Fibroblast of peridontal ligament (primary cell): ENCODE results near the gene SLC26A1.
"Not testable (repeated sequence)": the region's sequence is repeated elsewhere in the genome, so short reads cannot be mapped to it uniquely, and the experiment has no call there.

Source experiments
- DNase-seq: peaks from one replicate; pipeline ENCODE4 v3.0.0-alpha.2; 2010; ENCODE audit errors: extremely low read depth

The SLC26A1 gene

DNA sequence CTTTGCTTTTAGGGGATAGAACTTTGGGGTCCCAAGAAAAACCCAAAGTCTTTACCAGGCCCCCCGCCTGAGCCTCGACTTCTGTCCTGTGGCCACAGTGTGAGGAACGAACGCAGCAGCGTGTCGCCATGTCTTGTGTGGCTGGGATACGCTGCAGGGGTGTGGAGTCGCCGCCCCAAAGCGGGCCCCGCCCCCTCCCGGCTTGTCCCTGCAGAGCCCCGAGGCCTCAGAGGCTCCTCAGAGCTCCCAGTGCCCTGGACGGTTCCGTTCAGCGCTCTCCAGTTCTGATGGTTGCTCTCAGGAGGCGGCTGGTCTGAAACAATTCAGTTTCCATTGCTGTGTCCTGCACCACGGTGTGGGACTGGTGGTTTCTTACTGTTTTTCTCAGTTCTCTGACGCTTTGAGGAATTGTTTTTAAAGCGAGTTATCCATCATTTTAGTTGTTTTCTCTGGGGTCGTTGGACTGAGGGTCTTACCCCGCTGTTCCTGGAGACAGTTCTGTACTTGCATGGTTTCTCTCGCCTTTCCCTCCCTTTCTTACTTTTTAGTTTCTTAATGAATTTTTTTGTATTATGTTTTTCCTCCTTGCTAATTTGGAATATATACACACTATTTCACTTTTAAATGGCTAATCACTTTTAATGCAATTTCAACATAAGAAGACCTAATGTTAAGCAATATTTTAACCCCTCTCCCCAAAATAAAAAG is 7.9 kb downstream of the SLC26A1 start:
- DNase-seq = no peak

DNA sequence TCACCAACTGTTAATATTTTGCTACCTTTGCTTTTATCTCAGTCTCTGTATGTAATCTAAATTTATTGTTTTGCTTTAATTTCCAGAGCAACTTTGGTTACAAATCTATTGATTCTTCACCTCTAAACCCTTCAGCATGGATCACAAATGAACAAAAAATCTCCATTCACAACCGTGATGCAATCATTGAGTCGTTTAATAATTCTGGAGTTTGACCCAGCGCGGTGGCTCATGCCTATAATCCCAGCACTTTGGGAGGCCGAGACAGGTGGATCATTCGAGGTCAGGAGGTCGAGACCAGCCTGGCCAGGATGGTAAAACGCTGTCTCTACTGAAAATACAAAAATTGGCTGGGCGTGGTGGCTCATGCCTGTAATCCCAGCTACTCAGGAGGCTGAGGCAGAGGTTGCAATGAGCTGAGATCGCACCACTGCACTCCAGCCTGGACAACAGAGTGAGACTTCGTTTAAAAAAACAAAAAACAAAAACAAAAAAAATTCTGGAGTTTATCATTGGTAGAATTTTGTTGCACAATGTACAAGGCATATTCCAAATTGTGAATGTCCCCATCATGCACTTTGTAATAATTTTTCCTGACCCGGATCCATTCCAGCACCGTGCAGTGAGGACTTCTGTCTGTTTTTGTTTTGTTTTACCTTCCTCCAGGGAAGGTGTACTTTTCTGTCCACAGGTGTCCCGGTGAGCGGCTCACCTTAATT is 8.7 kb downstream of the SLC26A1 start:
- no peak for DNase-seq

- no peak for DNase-seq
Measured at GRCh38 chr4:982814-983213, 10.4 kb downstream of the SLC26A1 start.

DNA sequence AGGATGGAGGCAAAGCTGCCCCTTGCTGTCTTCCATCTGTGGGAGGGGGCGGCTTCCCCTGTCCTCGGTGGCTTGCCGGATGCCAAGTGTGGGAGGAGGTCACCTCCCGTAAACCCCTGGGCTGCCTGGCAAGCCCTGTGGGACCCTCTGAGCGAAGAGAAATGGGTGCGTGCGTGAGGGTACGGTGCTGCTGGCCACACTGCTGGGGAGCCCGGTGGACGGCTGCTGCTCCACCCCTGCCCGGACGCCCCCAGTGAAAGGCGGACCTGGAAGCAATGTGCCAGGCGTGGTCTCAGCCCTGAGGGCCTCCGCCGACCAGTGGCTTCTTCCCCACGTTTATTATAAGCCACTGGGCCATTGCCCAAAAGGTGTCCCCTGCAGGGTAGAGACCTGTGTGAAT is 10.9 kb downstream of the SLC26A1 start:
- no peak for DNase-seq

GRCh38 chr4:978957-979701 is 14.1 kb downstream of the SLC26A1 start:
- peak; percentile 59 for DNase-seq

- not testable (repeated sequence) for DNase-seq
Measured at GRCh38 chr4:976016-976415, 17.2 kb downstream of the SLC26A1 start.

DNA sequence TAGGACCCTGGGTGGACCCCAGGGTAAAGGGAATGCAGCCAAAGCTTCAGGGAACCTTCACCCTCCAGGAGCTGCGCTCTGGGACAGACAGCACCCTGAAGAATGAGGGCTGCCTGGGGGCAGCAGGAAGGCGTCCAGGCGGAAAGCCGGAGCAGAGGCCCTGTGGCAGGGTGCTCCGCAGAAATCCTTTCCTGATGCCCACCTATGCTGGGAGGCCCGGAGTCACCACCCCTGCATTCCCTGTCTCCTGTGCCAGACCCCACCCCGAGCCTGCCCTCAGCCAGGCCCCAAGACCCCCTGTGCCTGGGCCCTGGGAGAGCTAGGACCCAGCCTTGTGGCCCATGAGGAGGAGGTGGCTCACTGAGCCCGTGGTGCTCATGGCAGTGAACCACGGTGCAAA is 18.5 kb downstream of the SLC26A1 start:
- no peak for DNase-seq

GRCh38 chr4:973431-974397 is 19.5 kb downstream of the SLC26A1 start, which contains the start of gene DGKQ:
TSS of gene DGKQ (minus strand) at chr4:973569. CDS start at chr4:973482, 87 bp downstream.
- peak; percentile 74 for DNase-seq

- DNase-seq = no peak
Measured at GRCh38 chr4:972651-973424, 20.4 kb downstream of the SLC26A1 start.

DNA sequence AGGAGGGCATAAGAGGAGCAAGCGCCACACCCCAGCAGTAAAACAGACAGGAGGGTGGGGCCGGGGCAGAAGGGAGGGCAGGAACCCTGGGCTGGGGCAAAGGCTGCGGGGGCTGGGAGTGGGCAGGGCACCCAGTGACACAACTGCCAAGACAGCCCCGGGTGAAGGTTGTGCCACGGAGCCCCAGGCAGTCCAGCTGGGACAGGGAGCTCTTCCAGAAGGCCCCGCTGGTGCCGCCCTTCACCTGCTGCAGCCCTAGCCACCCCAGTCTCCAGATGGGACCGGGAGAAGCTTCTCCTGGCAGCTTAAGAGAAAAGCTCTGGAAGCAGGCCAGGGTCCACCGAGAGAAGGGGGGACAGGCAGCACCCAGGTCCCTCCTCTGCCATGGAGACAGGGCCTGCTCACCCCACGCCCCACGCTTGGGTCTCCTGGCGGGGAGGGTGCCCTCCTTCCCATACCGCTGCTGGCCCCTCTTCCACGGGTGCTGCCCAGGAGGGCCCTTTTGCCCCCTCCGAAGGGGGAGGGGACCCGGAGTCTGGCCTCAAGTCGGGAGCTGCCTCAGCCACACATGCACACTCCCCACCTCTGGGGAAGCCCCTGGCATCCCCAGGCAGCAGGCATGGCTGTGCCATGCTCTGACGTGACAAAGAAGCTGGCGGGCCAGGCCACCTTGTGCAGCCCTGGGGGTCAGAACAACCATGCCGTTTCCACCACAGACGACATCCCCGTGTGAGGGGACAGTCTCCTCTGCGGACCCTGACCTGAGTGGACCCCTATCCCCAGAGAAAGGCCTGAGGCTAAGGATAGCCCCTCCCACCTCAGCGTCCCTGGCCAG is 21.3 kb downstream of the SLC26A1 start:
- no peak for DNase-seq

- no peak for DNase-seq
Measured at GRCh38 chr4:970854-971520, 22.2 kb downstream of the SLC26A1 start.

- no peak for DNase-seq
Measured at GRCh38 chr4:970046-970745, 23.0 kb downstream of the SLC26A1 start.

DNA sequence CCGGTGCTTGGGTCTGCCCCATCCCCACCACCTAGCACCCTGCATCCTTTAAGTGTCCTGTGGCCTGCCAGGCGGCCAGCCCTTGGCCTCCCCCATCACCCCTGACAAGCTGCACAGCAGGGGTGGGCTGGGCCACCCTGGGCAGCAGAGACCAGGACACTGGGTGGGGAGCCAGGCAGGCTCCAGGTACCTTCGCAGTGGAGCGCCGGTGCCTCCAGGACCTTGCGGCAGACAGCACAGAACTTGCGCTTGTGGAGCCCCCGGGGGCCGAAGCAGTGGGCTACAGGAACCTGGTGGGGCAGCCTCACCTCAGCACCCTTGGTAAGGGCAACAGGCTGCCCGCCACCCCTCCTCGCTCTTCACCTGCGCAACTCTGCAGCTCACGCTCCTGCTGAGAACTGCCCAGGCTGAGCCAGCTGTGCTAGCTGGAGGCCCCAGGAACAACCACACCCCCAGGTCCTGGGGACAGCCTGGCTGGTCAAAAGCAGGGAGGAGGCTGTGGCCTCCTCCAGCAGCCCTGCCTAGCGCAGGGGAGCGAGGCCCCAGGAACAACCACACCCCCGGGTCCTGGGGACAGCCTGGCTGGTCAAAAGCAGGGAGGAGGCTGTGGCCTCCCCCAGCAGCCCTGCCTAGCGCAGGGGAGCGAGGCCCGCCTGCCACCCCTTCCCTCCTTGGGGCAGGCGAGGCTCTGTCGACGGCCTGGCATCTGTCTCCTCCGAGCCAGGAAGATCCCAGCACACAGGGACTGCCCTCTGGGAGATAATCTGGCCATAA is 24.4 kb downstream of the SLC26A1 start:
- DNase-seq = no peak

DNA sequence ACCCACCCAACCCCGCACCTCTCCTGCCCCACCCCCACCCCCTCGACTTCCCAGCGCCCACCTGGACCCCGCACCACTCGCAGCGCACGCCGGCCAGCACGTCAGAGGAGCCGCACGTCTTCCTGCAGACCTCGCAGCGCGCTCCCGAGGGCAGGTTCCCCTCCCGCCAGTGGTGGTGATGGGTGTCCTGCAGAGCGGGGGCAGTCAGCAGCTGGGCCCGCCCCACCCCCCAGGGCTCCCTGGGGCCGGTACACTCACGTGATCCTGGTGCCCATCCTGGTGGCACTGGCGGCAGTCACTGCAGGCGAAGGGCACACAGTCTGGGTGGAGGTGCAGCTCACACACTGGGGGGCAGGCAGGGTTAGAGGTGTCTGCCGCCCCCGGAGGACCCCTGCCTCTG is 25.0 kb downstream of the SLC26A1 start:
- DNase-seq = no peak

GRCh38 chr4:967113-968104 is 25.8 kb downstream of the SLC26A1 start:
- DNase-seq = no peak

GRCh38 chr4:966266-967112 is 26.7 kb downstream of the SLC26A1 start:
- no peak for DNase-seq
